ENCODE measurements around the gene KLHL26.
A peak's percentile ranks its signal among the peaks of the same experiment; 100 is the strongest.

The KLHL26 gene

DNA sequence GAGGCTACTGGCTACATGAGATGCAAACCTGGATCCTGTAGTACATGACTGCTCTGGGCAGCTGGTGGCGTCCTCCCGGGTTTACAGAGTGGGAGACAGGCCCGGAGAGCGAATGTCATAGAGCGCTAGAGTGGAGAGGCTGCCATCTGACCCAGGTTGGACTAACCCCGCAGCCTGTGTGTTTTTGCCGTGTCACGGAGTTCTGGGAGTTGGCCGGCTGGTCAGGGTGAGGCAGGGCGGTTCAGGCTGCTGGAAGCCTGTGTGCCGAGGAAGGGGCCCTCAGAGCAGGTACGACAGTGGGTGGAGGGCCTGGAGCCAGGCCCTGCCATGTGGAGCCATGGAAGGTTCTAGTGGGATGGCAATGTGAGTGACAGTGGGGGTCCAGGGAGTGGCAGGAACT lies 59.2 kb downstream of the KLHL26 start:
- no peak for DNase-seq

DNA sequence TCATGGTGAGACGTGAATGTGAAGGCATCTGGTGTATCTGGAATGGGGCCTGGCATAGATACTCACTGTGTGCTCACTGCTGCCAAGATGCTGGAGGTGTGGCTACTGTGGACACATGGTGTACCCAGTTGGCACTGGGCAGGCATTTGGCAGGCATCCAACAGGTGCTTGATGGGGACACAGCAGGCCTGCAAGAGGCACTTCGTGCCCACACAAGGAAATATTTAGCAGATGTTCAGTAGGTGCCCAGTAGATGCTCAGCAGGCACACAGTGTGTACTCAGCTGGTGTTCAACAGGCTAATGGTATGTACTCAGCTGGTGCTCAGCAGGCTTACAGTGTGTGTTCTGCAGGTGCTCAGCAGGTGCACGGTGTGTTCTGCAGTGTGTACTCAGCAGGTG lies 60.9 kb downstream of the KLHL26 start:
- no peak for DNase-seq

- no peak for DNase-seq
Observed at GRCh38 chr19:18698321-18699167, 61.7 kb downstream of the KLHL26 start.

GRCh38 chr19:18699403-18700054 lies 62.7 kb downstream of the KLHL26 start:
- DNase-seq: no peak

- peak; percentile 61 for DNase-seq
Observed at GRCh38 chr19:18700501-18701249, 63.8 kb downstream of the KLHL26 start.

GRCh38 chr19:18701250-18701608 lies 64.4 kb downstream of the KLHL26 start:
- DNase-seq: no peak

GRCh38 chr19:18704054-18704453 lies 67.2 kb downstream of the KLHL26 start:
- DNase-seq: no peak

DNA sequence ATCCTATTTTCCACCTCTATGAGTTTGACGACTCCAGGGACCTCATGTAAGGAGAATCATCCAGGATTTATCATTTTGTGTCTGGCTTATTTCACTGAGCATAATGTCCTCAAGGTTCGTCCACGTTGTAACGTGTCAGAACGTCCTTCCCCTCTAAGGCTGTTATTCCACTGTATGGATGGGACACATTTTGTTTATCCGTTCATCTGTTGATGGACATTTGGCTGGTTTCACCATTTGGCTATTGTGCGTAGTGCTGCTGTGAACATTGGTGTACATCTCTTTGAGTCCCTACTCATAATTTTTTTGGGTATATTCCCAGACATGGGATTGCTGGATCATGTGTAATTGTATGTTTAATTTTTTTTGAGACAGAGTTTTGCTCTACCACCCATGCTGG lies 68.1 kb downstream of the KLHL26 start:
- no peak for DNase-seq

DNA sequence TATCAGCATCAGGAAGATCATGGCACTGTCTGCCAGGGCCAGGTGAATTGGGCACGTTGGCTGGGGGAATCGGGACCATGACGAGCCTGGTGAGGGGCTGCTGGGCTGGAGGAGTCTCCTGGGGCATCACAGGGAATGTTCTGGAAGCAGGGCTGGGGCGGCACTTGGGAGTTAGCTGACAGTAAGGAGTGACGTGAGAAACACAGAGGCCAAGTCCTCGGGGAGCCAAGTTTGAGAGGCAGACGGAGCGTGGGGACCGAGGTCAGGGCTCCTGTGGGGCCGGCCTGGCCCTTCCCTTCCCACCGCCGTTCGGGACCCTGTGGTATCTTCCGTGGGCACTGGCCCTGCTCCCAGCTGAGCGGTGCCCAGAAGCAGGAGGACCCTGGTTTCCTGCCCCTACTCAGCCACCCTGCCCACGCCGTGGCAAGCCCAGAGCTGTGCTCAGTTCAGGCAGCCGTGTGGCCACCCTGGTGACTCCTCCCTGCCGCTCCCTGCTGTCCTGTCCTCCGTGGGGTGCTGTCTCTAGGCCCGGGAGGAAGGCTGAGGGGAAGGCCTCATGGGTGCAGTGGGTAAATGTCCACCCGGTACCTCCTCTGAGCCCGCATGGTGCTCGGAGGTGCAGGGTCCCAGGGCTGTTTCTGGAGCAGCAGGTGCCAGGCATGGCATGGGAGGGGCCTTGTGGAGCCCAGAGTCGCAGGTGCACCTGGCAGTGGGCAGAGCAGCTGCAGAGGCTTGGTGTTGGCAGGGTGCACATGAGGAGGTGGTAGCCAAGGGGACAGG lies 71.8 kb downstream of the KLHL26 start:
- no peak for DNase-seq

GRCh38 chr19:18709546-18709945 lies 72.7 kb downstream of the KLHL26 start:
- no peak for DNase-seq

GRCh38 chr19:18710186-18710585 lies 73.4 kb downstream of the KLHL26 start:
- no peak for DNase-seq

- no peak for DNase-seq
Observed at GRCh38 chr19:18710996-18711751, 74.3 kb downstream of the KLHL26 start.

- no peak for DNase-seq
Observed at GRCh38 chr19:18711893-18712292, 75.1 kb downstream of the KLHL26 start.

- DNase-seq: no peak
Observed at GRCh38 chr19:18712981-18713380, 76.2 kb downstream of the KLHL26 start.

DNA sequence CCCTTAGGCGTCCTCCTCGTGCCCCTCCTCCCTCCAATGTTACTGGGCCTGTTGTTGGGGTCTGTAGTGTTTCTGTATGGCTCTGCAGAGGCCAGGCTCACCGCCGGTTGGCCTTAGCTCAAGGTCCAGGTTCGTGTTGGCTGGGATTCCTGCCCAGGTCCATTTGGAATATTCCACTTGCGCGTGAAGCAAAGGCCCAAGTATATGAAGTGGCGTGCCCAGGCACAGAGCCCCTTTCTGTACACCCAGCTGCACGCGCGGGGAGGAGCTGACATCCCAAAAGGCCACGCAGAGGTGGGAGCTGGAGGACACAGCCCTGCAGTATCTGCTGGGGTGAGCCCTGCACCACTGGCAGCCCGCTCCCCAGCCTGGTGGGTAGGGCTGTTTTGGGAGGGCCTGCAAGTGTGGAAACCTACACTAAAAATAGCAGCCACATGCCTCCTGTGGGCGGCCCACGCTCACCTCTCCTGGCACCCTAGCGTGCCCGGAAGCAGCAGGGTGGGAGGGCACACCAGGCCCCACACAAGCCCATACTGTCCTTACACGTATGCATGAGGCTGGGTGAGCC lies 76.8 kb downstream of the KLHL26 start:
- DNase-seq: no peak

GRCh38 chr19:18715416-18715815 lies 78.6 kb downstream of the KLHL26 start:
- DNase-seq: no peak

DNA sequence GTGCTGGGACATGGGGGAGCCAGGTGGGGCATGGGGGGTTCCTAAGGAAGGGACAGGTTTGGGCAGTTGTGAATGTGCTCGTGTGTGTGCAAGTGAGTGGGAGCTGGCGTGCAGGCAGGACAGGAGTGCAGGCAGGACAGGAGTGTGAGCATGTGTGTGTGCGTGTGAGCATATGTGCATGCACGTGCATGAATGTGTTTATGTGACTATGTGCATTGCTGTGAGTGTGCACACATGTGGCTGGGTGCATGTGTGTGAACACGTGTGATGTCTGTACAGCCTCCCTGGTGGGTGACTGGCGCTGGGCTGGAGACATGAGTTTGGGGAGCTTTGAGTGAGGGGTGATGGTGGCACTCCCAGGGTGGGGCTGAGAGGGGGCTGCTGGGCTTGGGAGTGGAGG lies 80.0 kb downstream of the KLHL26 start:
- no peak for DNase-seq

DNA sequence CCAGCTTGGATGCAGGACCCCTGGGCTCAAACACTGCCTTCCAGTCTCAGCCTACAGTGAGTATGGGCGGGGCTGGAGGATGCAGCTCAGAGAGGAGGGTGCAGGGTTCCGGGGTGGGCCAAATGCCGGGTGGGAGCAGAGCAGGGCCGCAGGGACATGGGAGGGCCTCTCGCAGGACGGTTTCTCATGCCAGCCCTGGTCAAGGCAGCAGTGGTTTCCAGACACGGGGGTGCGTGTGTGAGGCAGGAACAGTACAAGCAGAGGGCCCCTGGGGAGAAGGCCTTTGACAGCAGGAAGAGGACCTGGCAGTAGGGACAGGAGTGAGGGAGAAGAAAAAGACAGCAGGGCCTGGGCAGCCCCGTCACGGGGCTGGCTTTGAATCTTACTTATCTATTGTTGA lies 80.8 kb downstream of the KLHL26 start:
- no peak for DNase-seq

DNA sequence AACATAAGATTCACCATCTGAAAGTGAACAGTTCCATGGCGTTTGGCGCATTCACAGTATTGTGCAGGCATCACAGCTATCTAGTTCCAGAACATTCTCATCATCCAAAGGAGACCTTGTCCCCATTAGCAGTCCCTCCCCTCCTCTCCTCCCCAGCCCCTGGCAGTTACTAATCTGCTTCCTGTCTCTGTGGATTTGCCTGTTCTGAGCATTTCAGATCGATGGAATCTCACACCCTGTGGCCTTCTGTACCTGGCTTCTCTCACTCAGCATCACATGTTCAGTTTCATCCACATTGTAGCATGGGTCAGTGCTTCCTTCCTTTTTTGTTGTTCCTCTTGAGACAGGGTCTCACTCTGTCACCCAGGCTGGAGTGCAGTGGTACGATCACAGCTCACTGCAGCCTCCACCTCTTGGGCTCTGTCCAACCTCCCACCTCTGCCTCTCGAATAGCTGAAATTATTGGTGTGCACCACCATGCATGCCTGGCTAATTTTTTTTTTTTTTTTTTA lies 81.2 kb downstream of the KLHL26 start:
- no peak for DNase-seq

DNA sequence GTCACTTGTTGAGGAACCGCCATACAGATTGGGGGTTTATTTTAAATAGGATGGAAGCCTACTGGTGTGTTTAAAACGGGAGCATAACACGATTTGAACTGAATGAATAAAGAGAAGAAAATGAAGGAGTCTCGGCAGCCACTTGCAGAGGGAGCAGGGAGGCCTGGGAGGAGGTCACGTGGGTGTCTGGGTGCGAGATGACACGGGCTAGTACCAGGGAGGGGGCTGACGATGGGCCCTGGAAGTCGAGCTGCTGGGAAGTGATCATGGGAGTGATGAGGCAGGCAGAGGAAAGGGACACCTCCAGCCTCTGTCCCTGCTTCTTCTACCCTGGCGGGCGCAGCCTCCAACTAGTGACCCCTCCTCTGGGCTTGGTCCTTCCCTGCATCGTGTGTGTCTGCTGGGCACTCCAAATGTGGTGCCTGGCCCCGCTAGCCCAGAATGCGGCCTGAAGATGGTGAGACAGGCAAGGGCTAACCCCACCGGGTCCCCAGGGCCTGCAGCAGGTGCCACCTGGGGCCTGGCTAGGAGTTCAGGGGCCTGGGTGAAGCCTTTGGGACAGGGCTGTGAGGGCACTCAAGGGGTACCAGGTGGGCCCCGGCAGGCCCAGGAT lies 82.1 kb downstream of the KLHL26 start:
- no peak for DNase-seq

GRCh38 chr19:18719541-18719940 lies 82.7 kb downstream of the KLHL26 start:
- DNase-seq: no peak

Data from activated CD4-positive, alpha-beta T cell treated with anti-CD3 and anti-CD28 coated beads for 1 hour (primary cell).